Ascending aorta (tissue), 2 donors: ENCODE results near the gene M1AP. TPM values are rescaled to one million over a fixed set of nuclear protein-coding genes. Genes with fewer than 3 reads are reported as not detected.

ENCODE experiments used
- DNase-seq, 2 donors: peaks; one replicate each; pipeline ENCODE4 v3.0.0-alpha.2; 2019; ENCODE audit warnings: low spot score in 2 of 2
- H3K27ac ChIP-seq, 2 donors: fragments of 200-600 bp; sonication (generic); one replicate each; pipeline ENCODE4 v1.5.1; 2016 to 2017; ENCODE audit warnings: mild to moderate bottlenecking in 1 of 2
- H3K27me3 ChIP-seq: fragments of 200-600 bp; sonication (generic); one replicate; pipeline ENCODE4 v1.5.1; 2017
- H3K36me3 ChIP-seq, 2 donors: fragments of 200-600 bp; sonication (generic); one replicate each; pipeline ENCODE4 v1.5.1; 2016
- H3K4me1 ChIP-seq, 2 donors: fragments of 200-600 bp; sonication (generic); one replicate each; pipeline ENCODE4 v1.5.1; 2016 to 2017; ENCODE audit warnings: mild to moderate bottlenecking in 1 of 2
- H3K4me3 ChIP-seq, 2 donors: fragments of 200-600 bp; sonication (generic); one replicate each; pipeline ENCODE4 v1.5.1; 2016 to 2017; ENCODE audit warnings: mild to moderate bottlenecking in 1 of 2
- H3K9me3 ChIP-seq, 2 donors: fragments of 200-600 bp; sonication (generic); one replicate each; pipeline ENCODE4 v1.5.1; 2016
- CTCF ChIP-seq, 3 experiments: fragments of 200-600 bp in 2 of 3; fragments of 450-650 bp in 1 of 3; sonication (generic) in 2 of 3; IDR thresholded peaks; one replicate each; pipeline ENCODE4 v1.5.1; 2016 to 2019; ENCODE audit warnings: antibody characterized with exemption in 3 of 3, mild to moderate bottlenecking in 1 of 3, moderate library complexity in 1 of 3
- intact Hi-C: fragments of 100-400 bp; cut with DNase I; formaldehyde crosslinking; loops from one replicate; pipeline ENCODE4 v1.15.1; 2023
- total RNA-seq: library from RNA; depleted of rRNA; stranded (reverse); fragments of >200 nt; gene quantifications from one replicate; pipeline ENCODE4 v1.1.0, GENCODE V29; 2016

M1AP gene
- total RNA-seq, 1 donor from 2014 or later, result not detected

GRCh38 chr2:74576211-74576862 lies 71.8 kb downstream of the M1AP start:
- Histone ChIP-seq H3K9me3 (no peaks in the 10 kb centered on the region), H3K27ac (no peak overlapping the region), H3K4me3 (no peak overlapping the region), H3K4me1 (no peaks in the 10 kb centered on the region), H3K27me3 (no peaks in the 10 kb centered on the region), H3K36me3 (no peaks in the 10 kb centered on the region)
- no peak for TF ChIP-seq CTCF (IDR thresholded peaks at IDR 0.05)
- DNase-seq, result no peak
- intact Hi-C loops, result no loop called here

- Histone ChIP-seq H3K4me3 (no peak overlapping the region), H3K27ac (no peak overlapping the region), H3K4me1 (no peaks in the 10 kb centered on the region), H3K9me3 (no peaks in the 10 kb centered on the region), H3K27me3 (no peaks in the 10 kb centered on the region), H3K36me3 (no peaks in the 10 kb centered on the region)
- intact Hi-C loops, result no loop called here
- no peak for DNase-seq
- TF ChIP-seq CTCF (IDR thresholded peaks at IDR 0.05), result no peak
Measured at GRCh38 chr2:74575320-74575719, 72.8 kb downstream of the M1AP start.

- no peaks in the 10 kb centered on the region for H3K27me3 ChIP-seq
- no peaks in the 10 kb centered on the region for H3K4me1 ChIP-seq
- no peak for TF ChIP-seq CTCF (IDR thresholded peaks at IDR 0.05)
- no peak overlapping the region for H3K4me3 ChIP-seq
- H3K36me3 ChIP-seq, result no peaks in the 10 kb centered on the region
- intact Hi-C loops, result no loop called here
- no peaks in the 10 kb centered on the region for H3K9me3 ChIP-seq
- no peak for DNase-seq
- no peak overlapping the region for H3K27ac ChIP-seq
Measured at GRCh38 chr2:74573747-74574562, 74.2 kb downstream of the M1AP start.

GRCh38 chr2:74572178-74572925 lies 75.8 kb downstream of the M1AP start:
- intact Hi-C loops, result no loop called here
- DNase-seq, result no peak
- no peak for TF ChIP-seq CTCF (IDR thresholded peaks at IDR 0.05)
- Histone ChIP-seq H3K27me3 (no peaks in the 10 kb centered on the region), H3K4me1 (peaks cover 0 to 8% of the 10 kb centered on the region in 2 donors), H3K27ac (no peak overlapping the region), H3K4me3 (no peak overlapping the region), H3K36me3 (no peaks in the 10 kb centered on the region), H3K9me3 (no peaks in the 10 kb centered on the region)

- Histone ChIP-seq H3K4me3 (no peak overlapping the region), H3K9me3 (no peaks in the 10 kb centered on the region), H3K27me3 (no peaks in the 10 kb centered on the region), H3K36me3 (no peaks in the 10 kb centered on the region), H3K4me1 (peaks cover 0 to 14% of the 10 kb centered on the region in 2 donors), H3K27ac (no peak overlapping the region)
- no peak for DNase-seq
- TF ChIP-seq CTCF (IDR thresholded peaks at IDR 0.05), result no peak
- intact Hi-C loops, result no loop called here
Measured at GRCh38 chr2:74571058-74571457, 77.1 kb downstream of the M1AP start.
